Upper lobe of left lung (tissue), 6 donors: Measurements from ENCODE around the gene TGFBR3L. TPM values are rescaled to one million over a fixed set of nuclear protein-coding genes. Genes with fewer than 3 reads are reported as not detected.

Source experiments
- ATAC-seq, 2 donors: fragments of 200-7000 bp; cut with Tn5 transposase; one replicate each; pipeline ENCODE4 v1.9.1; 2022; ENCODE audit warnings: mild to moderate bottlenecking in 2 of 2, moderate library complexity in 2 of 2; ENCODE audit not compliant: low FRiP score in 2 of 2
- DNase-seq, 2 donors: peaks; one replicate each; pipeline ENCODE4 v3.0.0-alpha.2; 2019 to 2020
- H3K27ac ChIP-seq, 4 donors: fragments of 200-600 bp; sonication (generic); one replicate each; pipeline ENCODE4 v1.5.1; 2016 to 2019
- H3K27me3 ChIP-seq, 4 donors: fragments of 200-600 bp; sonication (generic); one replicate each; pipeline ENCODE4 v1.5.1; 2017 to 2019
- H3K36me3 ChIP-seq, 4 donors: fragments of 200-600 bp; sonication (generic); one replicate each; pipeline ENCODE4 v1.5.1; 2016 to 2019
- H3K4me1 ChIP-seq, 4 donors: fragments of 200-600 bp; sonication (generic); one replicate each; pipeline ENCODE4 v1.5.1; 2018 to 2019
- H3K4me3 ChIP-seq, 4 donors: fragments of 200-600 bp; sonication (generic); one replicate each; pipeline ENCODE4 v1.5.1; 2017 to 2019; ENCODE audit warnings: mild to moderate bottlenecking in 2 of 4, moderate library complexity in 1 of 4
- H3K9me3 ChIP-seq, 4 donors: fragments of 200-600 bp; sonication (generic); one replicate each; pipeline ENCODE4 v1.5.1; 2018 to 2019
- EP300 ChIP-seq, 4 donors: sonication (generic); formaldehyde crosslinking; IDR thresholded peaks; one replicate each; pipeline ENCODE4 v1.5.1; 2017; ENCODE audit warnings: antibody characterized with exemption in 4 of 4, control low read depth in 2 of 4
- POLR2A ChIP-seq, 4 donors: fragments of 450-650 bp; IDR thresholded peaks; one replicate each; pipeline ENCODE4 v1.5.1; 2016 to 2017; ENCODE audit warnings: antibody characterized with exemption in 4 of 4, mild to moderate bottlenecking in 2 of 4
- POLR2AphosphoS5 ChIP-seq, 2 donors: sonication (generic); formaldehyde crosslinking; IDR thresholded peaks; one replicate each; pipeline ENCODE4 v1.5.1; 2017; ENCODE audit warnings: antibody characterized with exemption in 2 of 2
- WGBS, 2 donors: methylation state at CpG; one replicate each; pipeline ENCODE4 v1.1.5; 2017 to 2018; 5-methylcytosine and 5-hydroxymethylcytosine counted together
- total RNA-seq, 6 donors: library from RNA; depleted of rRNA in 4 of 6; stranded (reverse); fragments of >200 nt in 4 of 6; gene quantifications; one replicate each; pipeline versions ENCODE4 v1.1.0 to v1.2.1, GENCODE V29; 2016 to 2021
- TF ChIP-seq, protein P1 (sequence below), 6 experiments: fragments of 450-650 bp in 4 of 6; fragments of 200-600 bp in 2 of 6; sonication (generic) in 2 of 6; IDR thresholded peaks; one replicate each; pipeline ENCODE4 v1.5.1; 2016 to 2019; ENCODE audit warnings: antibody characterized with exemption in 6 of 6
- donor health status: DM: no; HTN: no; CAD: no; lungs with moderate emphysema.
- donor health status: DM: no; HTN: yes; CAD: no; lungs with severe emphysema.

TGFBR3L gene
- total RNA-seq, 6 donors from 2014 or later = 0.37 to 1.1 TPM; not detected in 4

DNA sequence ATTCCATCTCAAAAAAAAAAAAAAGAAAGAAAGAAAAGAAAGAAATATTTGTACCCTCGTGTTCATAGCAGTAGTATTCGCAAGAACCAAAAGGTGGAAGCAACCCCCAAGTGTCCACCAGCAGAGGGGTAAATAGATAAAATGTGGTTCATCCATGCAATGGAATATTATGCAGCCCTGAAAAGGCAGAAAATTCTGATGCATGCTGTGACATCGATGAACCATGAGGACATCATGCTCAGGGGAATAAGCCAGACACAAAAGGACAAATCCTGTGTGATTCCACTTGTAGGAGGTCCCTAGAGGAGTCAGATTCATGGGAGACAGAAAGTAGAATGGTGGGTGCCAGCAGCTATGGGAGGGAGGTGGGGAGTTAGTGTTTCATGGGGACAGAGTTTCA is 32.7 kb upstream of the TGFBR3L start:
- WGBS, 2 donors = 89 to 93% methylated on average over 3 of the region's 3 CpGs
- no peak for ATAC-seq
- H3K36me3 ChIP-seq = no peaks in the 10 kb centered on the region
- H3K27me3 ChIP-seq = no peaks in the 10 kb centered on the region
- H3K4me1 ChIP-seq = no peaks in the 10 kb centered on the region
- no peak for TF ChIP-seq EP300 (IDR thresholded peaks at IDR 0.05)
- TF ChIP-seq, protein P1, sequence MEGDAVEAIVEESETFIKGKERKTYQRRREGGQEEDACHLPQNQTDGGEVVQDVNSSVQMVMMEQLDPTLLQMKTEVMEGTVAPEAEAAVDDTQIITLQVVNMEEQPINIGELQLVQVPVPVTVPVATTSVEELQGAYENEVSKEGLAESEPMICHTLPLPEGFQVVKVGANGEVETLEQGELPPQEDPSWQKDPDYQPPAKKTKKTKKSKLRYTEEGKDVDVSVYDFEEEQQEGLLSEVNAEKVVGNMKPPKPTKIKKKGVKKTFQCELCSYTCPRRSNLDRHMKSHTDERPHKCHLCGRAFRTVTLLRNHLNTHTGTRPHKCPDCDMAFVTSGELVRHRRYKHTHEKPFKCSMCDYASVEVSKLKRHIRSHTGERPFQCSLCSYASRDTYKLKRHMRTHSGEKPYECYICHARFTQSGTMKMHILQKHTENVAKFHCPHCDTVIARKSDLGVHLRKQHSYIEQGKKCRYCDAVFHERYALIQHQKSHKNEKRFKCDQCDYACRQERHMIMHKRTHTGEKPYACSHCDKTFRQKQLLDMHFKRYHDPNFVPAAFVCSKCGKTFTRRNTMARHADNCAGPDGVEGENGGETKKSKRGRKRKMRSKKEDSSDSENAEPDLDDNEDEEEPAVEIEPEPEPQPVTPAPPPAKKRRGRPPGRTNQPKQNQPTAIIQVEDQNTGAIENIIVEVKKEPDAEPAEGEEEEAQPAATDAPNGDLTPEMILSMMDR (IDR thresholded peaks at IDR 0.05) = no peak
- no peak for TF ChIP-seq POLR2A (IDR thresholded peaks at IDR 0.05)
- no peak for TF ChIP-seq POLR2AphosphoS5 (IDR thresholded peaks at IDR 0.05)
- DNase-seq = no peak
- H3K9me3 ChIP-seq = no peaks in the 10 kb centered on the region
- H3K4me3 ChIP-seq = no peak overlapping the region
- H3K27ac ChIP-seq = no peak overlapping the region

- Histone ChIP-seq H3K4me1 (peaks cover 0 to 6% (median 2%) of the 10 kb centered on the region in 4 donors), H3K27ac (no peak overlapping the region), H3K27me3 (peaks cover 0 to 2% (median under 1%) of the 10 kb centered on the region in 4 donors), H3K4me3 (no peak overlapping the region), H3K9me3 (no peaks in the 10 kb centered on the region), H3K36me3 (no peaks in the 10 kb centered on the region)
- no peak for TF ChIP-seq POLR2AphosphoS5 (IDR thresholded peaks at IDR 0.05)
- TF ChIP-seq EP300 (IDR thresholded peaks at IDR 0.05) = no peak
- TF ChIP-seq, protein P1 (IDR thresholded peaks at IDR 0.05) = no peak
- no peak for TF ChIP-seq POLR2A (IDR thresholded peaks at IDR 0.05)
- DNase-seq (no peak), ATAC-seq (no peak)
- 91 to 94% methylated on average over 2 to 4 of the region's 4 CpGs for WGBS, 2 donors
These were observed 31.5 kb upstream of the TGFBR3L start for GRCh38 chr19:7883105-7883504.

- WGBS, 2 donors = 66 to 87% methylated on average over 2 of the region's 2 CpGs
- Histone ChIP-seq H3K27ac (no peak overlapping the region), H3K4me1 (peaks cover 0 to 13% (median 9%) of the 10 kb centered on the region in 4 donors), H3K9me3 (no peaks in the 10 kb centered on the region), H3K4me3 (no peak overlapping the region), H3K27me3 (peaks cover 0 to 8% (median 4%) of the 10 kb centered on the region in 4 donors), H3K36me3 (no peaks in the 10 kb centered on the region)
- no peak for DNase-seq
- no peak for ATAC-seq
- TF ChIP-seq POLR2AphosphoS5 (IDR thresholded peaks at IDR 0.05) (no peak), POLR2A (IDR thresholded peaks at IDR 0.05) (no peak), EP300 (IDR thresholded peaks at IDR 0.05) (no peak)
- TF ChIP-seq, protein P1 (IDR thresholded peaks at IDR 0.05) = no peak
These were observed 30.6 kb upstream of the TGFBR3L start for GRCh38 chr19:7883796-7884570.

DNA sequence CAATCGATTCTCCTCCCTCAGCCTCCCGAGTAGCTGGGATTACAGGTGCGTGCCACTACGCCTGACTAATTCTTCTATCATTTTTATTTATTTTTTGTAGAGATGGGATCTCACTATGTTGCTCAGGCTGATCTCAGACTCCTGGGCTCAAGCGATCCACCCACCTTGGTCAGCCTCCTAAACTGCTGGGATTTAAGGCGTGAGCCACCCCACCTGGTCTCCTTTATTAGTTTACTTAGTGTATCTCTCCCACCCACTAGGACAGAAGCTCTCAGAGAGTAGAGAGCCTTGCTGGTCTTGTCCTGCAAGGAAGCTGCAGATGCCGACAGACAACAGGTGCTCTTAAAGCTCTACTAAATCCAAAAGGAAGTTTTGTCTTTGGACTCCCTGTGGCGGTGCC is 28.8 kb upstream of the TGFBR3L start:
- Histone ChIP-seq H3K4me3 (no peak overlapping the region), H3K4me1 (peaks cover 0 to 13% (median 9%) of the 10 kb centered on the region in 4 donors), H3K9me3 (no peaks in the 10 kb centered on the region), H3K27me3 (peaks cover 0 to 8% (median 4%) of the 10 kb centered on the region in 4 donors), H3K36me3 (no peaks in the 10 kb centered on the region), H3K27ac (no peak overlapping the region)
- TF ChIP-seq POLR2AphosphoS5 (IDR thresholded peaks at IDR 0.05) (no peak), POLR2A (IDR thresholded peaks at IDR 0.05) (no peak), EP300 (IDR thresholded peaks at IDR 0.05) (no peak)
- TF ChIP-seq, protein P1 (IDR thresholded peaks at IDR 0.05) = no peak
- WGBS, 2 donors = 85 to 87% methylated on average over 8 of the region's 8 CpGs
- DNase-seq = no peak
- no peak for ATAC-seq
